OCI-LY3 (cell line): Measurements from ENCODE around the gene KIF1B.

Experiments used
- H2AFZ ChIP-seq: fragments of 200-600, 300-600 bp; shearing (Covaris generic); 2 replicates; pipeline ENCODE4 v1.6.0; 2014; ENCODE audit warnings: antibody characterized with exemption, low read depth, low read length
- H3K27ac ChIP-seq: fragments of 200-600, 300-600 bp; sonication (generic); 2 replicates; pipeline ENCODE4 v1.5.1; 2014; ENCODE audit warnings: mild to moderate bottlenecking, low read length, moderate library complexity, mixed read lengths
- H3K27me3 ChIP-seq: fragments of 200-600, 300-600 bp; sonication (generic); 2 replicates; pipeline ENCODE4 v1.6.1; 2014; ENCODE audit warnings: low read depth, low read length, mixed read lengths
- H3K36me3 ChIP-seq: fragments of 200-600, 300-600 bp; sonication (generic); replicated peaks from 2 replicates; pipeline ENCODE3; 2014; ENCODE audit warnings: low read depth, low read length, mixed read lengths
- H3K4me1 ChIP-seq: fragments of 300-600, 200-600 bp; sonication (generic); 2 replicates; pipeline ENCODE4 v1.6.1; 2014; ENCODE audit warnings: low read length, mixed read lengths
- H3K4me2 ChIP-seq: fragments of 200-600, 300-600 bp; sonication (generic); 2 replicates; pipeline ENCODE4 v1.6.1; 2014; ENCODE audit warnings: low read length, mixed read lengths
- H3K4me3 ChIP-seq: fragments of 300-600, 200-600 bp; sonication (generic); 2 replicates; pipeline ENCODE4 v1.5.1; 2014; ENCODE audit warnings: antibody characterized with exemption, mild to moderate bottlenecking, low read length, moderate library complexity
- H3K79me2 ChIP-seq: fragments of 300-600, 200-600 bp; shearing (Covaris generic); 2 replicates; pipeline ENCODE4 v1.6.1; 2014; ENCODE audit warnings: mild to moderate bottlenecking, low read length, mixed read lengths
- H3K9ac ChIP-seq: fragments of 300-600, 200-600 bp; shearing (Covaris generic); 2 replicates; pipeline ENCODE4 v1.6.0; 2014; ENCODE audit warnings: mild to moderate bottlenecking, low read length, moderate library complexity
- H3K9me3 ChIP-seq: fragments of 200-600, 300-600 bp; shearing (Covaris generic); 2 replicates; pipeline ENCODE4 v1.6.1; 2014; ENCODE audit warnings: low read length, mixed read lengths; ENCODE audit not compliant: insufficient read depth
- H4K20me1 ChIP-seq: fragments of 200-600, 300-600 bp; sonication (generic); 2 replicates; pipeline ENCODE4 v1.6.1; 2016; ENCODE audit warnings: low read length, mixed read lengths; ENCODE audit not compliant: insufficient read depth
- EZH2phosphoT487 ChIP-seq: fragments of 200-600 bp; shearing (Covaris generic); IDR thresholded peaks from 2 replicates; pipeline ENCODE4 v1.6.1; 2018; ENCODE audit warnings: antibody characterized with exemption, mixed run types, low read depth
- TF ChIP-seq, protein P1 (sequence below): fragments of 200-600, 300-600 bp; sonication (generic); IDR thresholded peaks from 2 replicates; pipeline ENCODE4 v1.5.1; 2014; ENCODE audit warnings: antibody characterized with exemption, low read length, low read depth

KIF1B gene

DNA sequence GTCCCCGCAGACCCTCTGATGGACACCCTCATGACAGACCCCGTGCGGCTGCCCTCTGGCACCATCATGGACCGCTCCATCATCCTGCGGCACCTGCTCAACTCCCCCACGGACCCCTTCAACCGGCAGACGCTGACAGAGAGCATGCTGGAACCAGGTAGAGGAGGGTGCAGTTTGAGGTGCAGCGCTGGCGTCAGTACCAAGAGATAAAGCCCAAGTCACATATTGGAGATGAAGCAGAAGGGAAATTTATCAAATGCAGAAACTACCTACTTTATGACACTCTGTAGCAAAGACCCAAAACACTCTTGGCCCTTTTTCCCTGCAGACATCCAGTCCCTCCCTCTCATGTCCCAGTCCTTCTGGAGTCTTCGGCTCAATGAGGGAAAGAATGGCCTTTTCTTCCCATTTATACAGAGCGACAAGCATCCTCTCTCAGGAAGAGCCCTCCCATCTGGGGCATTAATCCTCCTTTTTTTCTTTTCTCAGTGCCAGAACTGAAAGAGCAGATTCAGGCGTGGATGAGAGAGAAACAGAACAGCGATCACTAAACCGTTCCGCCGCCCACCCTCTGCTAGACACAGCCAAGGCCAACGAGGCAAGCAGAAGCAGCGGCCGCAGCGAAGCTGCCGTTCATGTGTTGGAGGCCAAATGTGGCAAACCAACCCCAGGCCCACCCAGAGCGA is 30.8 kb upstream of the KIF1B start:
- Histone ChIP-seq H3K4me2 (no peak overlapping the region), H4K20me1 (no peaks in the 10 kb centered on the region), H3K27ac (no peak overlapping the region), H3K9ac (no peak overlapping the region), H2AFZ (no peak overlapping the region), H3K4me1 (peaks cover 11% of the 10 kb centered on the region), H3K9me3 (no peaks in the 10 kb centered on the region), H3K79me2 (no peaks in the 10 kb centered on the region), H3K4me3 (no peak overlapping the region), H3K27me3 (no peaks in the 10 kb centered on the region), H3K36me3 (peaks cover 5% of the 10 kb centered on the region)
- TF ChIP-seq, protein P1, sequence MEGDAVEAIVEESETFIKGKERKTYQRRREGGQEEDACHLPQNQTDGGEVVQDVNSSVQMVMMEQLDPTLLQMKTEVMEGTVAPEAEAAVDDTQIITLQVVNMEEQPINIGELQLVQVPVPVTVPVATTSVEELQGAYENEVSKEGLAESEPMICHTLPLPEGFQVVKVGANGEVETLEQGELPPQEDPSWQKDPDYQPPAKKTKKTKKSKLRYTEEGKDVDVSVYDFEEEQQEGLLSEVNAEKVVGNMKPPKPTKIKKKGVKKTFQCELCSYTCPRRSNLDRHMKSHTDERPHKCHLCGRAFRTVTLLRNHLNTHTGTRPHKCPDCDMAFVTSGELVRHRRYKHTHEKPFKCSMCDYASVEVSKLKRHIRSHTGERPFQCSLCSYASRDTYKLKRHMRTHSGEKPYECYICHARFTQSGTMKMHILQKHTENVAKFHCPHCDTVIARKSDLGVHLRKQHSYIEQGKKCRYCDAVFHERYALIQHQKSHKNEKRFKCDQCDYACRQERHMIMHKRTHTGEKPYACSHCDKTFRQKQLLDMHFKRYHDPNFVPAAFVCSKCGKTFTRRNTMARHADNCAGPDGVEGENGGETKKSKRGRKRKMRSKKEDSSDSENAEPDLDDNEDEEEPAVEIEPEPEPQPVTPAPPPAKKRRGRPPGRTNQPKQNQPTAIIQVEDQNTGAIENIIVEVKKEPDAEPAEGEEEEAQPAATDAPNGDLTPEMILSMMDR = no peak
- TF ChIP-seq EZH2phosphoT487 = no peak

DNA sequence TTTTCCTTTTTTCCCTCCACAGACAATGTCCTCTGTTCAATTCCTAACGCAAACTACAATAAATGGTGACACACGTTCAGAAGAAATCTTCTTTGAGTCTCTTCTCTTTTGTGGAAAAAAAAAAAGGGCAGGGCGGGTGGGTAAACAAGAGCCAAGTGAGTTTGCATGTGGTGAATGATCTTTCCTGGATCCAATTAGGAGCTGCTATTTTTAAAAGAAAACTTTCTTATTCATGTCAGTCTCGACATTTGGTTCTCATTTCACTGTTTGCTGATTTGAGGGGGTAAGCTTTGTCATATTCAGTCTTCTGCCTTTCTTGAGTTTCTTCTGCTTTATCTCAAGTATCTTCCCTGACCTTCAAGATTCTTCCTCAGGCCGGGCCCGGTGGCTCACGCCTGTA is 29.2 kb upstream of the KIF1B start:
- H3K9me3 ChIP-seq = no peaks in the 10 kb centered on the region
- no peaks in the 10 kb centered on the region for H3K27me3 ChIP-seq
- H3K4me1 ChIP-seq = peaks cover 11% of the 10 kb centered on the region
- no peak overlapping the region for H3K9ac ChIP-seq
- peaks cover 2% of the 10 kb centered on the region for H3K36me3 ChIP-seq
- H3K27ac ChIP-seq = no peak overlapping the region
- no peaks in the 10 kb centered on the region for H3K79me2 ChIP-seq
- TF ChIP-seq EZH2phosphoT487 = no peak
- TF ChIP-seq, protein P1 = no peak
- H2AFZ ChIP-seq = no peak overlapping the region
- no peak overlapping the region for H3K4me3 ChIP-seq
- no peaks in the 10 kb centered on the region for H4K20me1 ChIP-seq
- peak overlapping the region; percentile 48; the same call in 1 of the 2 replicates for H3K4me2 ChIP-seq

DNA sequence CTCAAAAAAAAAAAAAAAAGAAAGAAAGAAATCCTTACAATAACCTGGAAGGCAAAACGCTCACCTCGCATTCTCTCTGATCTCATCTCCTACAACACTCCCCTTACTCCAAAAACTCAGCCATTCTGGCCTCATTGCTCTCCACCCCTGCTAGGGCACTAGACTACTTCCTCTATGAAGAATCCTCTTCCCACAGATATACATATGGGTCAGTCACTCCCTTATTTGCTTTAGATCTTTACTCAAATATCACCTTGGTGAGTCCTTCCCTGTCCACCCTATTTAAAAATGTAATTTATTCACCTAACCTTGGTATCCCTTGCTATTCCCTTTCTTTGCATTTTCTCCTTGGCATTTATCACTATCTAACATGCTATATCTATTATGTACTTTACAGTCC is 24.6 kb upstream of the KIF1B start:
- H3K4me2 ChIP-seq = no peak overlapping the region
- H3K4me3 ChIP-seq = no peak overlapping the region
- TF ChIP-seq, protein P1 = no peak
- TF ChIP-seq EZH2phosphoT487 = no peak
- no peaks in the 10 kb centered on the region for H3K36me3 ChIP-seq
- no peaks in the 10 kb centered on the region for H4K20me1 ChIP-seq
- no peaks in the 10 kb centered on the region for H3K27me3 ChIP-seq
- no peak overlapping the region for H3K9ac ChIP-seq
- H3K4me1 ChIP-seq = peaks cover 10% of the 10 kb centered on the region
- H2AFZ ChIP-seq = no peak overlapping the region
- H3K79me2 ChIP-seq = no peaks in the 10 kb centered on the region
- H3K9me3 ChIP-seq = no peaks in the 10 kb centered on the region
- H3K27ac ChIP-seq = no peak overlapping the region

DNA sequence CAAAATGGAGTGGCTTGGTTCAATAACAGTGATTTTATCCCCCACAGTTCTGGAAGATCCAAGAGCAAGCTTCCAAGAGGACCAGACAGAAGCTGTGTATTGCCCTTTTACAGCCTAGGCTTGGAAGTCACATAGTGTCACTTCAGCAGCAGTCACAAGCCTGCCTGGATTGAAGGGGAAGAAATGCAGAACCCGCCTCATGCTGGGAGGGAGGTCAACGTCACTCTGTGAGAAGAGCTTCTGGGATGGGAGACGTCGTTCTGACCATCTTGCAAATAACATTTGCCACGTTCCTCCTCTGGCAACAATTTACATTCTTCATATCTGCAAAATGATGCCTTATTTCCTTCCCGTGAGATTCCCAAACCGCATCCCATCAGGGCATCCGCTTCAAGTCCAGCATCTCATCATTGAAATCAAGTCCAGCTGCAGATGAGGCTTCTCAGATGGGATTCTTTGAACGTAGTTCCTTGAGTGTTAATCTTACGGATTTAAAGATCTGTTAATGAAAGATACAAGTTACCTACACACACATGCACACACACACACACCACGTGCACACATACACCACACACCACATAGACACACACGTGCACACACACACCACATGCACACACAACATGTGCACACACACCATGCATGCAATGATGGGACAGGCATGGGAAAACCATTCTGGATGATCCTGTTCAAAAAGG is 23.9 kb upstream of the KIF1B start:
- H3K4me3 ChIP-seq = no peak overlapping the region
- no peak overlapping the region for H3K9ac ChIP-seq
- no peak overlapping the region for H2AFZ ChIP-seq
- no peak overlapping the region for H3K27ac ChIP-seq
- H3K36me3 ChIP-seq = no peaks in the 10 kb centered on the region
- no peaks in the 10 kb centered on the region for H3K9me3 ChIP-seq
- no peaks in the 10 kb centered on the region for H4K20me1 ChIP-seq
- H3K27me3 ChIP-seq = no peaks in the 10 kb centered on the region
- H3K4me2 ChIP-seq = no peak overlapping the region
- peaks cover 5% of the 10 kb centered on the region; the same call in 1 of the 2 replicates for H3K4me1 ChIP-seq
- no peaks in the 10 kb centered on the region for H3K79me2 ChIP-seq
- TF ChIP-seq, protein P1 = no peak
- no peak for TF ChIP-seq EZH2phosphoT487
